GM18520 (cell line): ENCODE measurements around the gene WIPF2.

Source experiments
- ATAC-seq: cut with Tn5 transposase; IDR thresholded peaks from one replicate; pipeline ENCODE4 v1.9.1; 2021; ENCODE audit not compliant: unreplicated experiment

The WIPF2 gene

GRCh38 chr17:40325156-40326013 lies 106.3 kb downstream of the WIPF2 start:
- no peak for ATAC-seq

GRCh38 chr17:40326014-40326831 lies 107.1 kb downstream of the WIPF2 start:
- ATAC-seq = no peak

- no peak for ATAC-seq
Measured at GRCh38 chr17:40326832-40327199, 107.7 kb downstream of the WIPF2 start.

- no peak for ATAC-seq
Measured at GRCh38 chr17:40327244-40327729, 108.2 kb downstream of the WIPF2 start.

- no peak for ATAC-seq
Measured at GRCh38 chr17:40327735-40328385, 108.8 kb downstream of the WIPF2 start.

GRCh38 chr17:40328386-40328766 lies 109.3 kb downstream of the WIPF2 start:
- ATAC-seq = no peak

- ATAC-seq = no peak
Measured at GRCh38 chr17:40329839-40330794, 111.0 kb downstream of the WIPF2 start.

- no peak for ATAC-seq
Measured at GRCh38 chr17:40330850-40331470, 111.9 kb downstream of the WIPF2 start.

- ATAC-seq = no peak
Measured at GRCh38 chr17:40331743-40332641, 112.9 kb downstream of the WIPF2 start.
